Activated T-cell treated with anti-CD3 and anti-CD28 coated beads, Interleukin-2, amount 50 U/mL, for 48 hours (primary cell): ENCODE measurements around the gene EFCAB8.
"Not testable (repeated sequence)": the region's sequence is repeated elsewhere in the genome, so short reads cannot be mapped to it uniquely, and the experiment has no call there.

Experiments
- DNase-seq, 2 experiments: peaks; one replicate each; pipeline ENCODE4 v3.0.0-alpha.2; 2020

EFCAB8 gene

DNA sequence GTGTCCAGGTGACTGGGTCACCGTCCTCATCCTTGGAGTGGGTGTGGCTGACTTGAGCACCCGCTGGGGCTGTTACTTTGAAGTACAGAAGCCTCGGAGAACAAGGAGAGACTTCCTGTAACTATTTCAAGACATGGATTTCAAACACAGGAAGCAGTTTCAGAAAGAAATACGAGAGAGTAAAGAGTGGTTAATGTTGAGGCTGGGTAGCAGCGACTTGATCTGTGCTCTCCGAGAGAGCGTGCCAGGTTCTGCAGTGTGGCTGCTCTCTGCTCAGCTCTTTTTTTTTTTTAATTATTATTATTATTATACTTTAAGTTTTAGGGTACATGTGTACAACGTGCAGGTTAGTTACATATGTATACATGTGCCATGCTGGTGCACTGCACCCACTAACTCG is 17.5 kb upstream of the EFCAB8 start:
- DNase-seq: no peak

DNA sequence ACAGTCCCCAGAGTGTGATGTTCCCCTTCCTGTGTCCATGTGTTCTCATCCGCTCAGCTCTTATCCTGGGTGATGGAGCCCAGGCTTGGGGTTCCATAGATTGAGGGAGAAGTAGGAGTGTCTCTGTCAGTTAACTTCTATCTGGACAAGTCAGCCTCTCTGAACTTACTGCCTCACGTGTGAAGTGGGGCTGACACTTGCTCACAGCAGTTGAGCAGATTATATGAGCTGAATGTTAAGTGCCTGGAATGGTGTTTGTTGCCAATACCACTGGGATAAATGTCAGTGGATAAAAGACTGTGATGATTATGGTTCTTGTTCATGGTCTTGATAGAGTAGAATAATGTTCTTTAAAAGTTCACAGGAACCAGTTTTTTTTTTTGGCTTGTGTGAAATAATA is 17.1 kb upstream of the EFCAB8 start:
- no peak for DNase-seq

DNA sequence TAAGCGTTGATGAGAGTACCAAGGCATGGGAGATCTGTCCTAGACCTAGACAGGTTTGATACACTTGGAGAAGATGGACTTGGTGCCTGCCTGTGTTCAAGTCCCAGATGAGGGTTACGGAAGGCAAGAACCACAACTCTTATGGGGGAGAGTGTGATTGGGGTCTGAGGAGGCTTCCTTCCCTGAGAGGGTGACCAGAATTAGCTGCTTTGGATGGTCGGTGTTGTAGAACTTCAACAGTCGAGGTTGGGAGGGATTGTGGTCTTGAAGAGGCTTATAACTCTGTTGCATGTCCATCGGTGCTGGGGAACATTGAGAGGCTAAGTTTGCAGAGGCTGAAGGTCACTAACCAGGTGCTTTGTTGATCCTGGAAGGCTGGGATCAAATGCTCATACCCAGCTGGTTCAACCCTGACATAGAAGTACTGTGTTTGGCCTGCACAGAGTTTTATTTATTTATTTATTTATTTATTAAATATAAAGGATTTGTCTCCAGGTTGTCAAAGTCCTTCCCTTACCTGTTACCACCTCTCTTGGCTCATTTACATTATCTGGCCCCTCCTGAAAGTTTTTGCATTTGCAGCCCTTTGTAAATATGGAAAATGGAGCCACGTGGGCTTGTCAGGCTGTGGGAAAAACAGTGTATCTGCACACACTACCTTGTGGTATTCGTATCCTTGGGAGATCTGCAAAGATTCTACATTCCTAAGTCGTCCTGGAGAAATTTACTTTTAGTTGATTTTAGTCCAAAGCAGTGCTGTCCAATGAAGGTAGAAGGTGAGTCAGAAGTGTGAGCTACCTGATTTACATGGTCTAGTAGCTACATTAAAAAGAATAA is 15.8 kb upstream of the EFCAB8 start:
- DNase-seq: no peak

DNA sequence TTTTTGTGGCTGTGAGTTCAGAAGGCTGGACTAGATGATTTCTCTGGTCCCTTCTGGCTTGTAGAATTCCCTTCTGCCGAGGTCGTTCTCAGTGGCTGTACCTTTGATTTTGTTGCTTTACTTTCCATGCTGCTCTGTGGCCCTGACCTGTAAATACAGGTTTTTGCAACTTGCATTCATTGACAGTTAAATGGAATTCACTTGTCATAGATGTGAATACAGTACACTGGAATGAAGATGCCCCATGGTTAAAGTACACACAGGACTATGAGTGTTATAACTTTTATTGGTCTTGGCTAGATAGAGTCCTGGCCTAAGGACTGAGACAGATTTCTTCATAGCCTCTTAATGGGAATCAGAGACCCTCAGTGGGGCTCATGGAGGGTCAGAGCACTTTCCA is 12.9 kb upstream of the EFCAB8 start:
- no peak for DNase-seq

DNA sequence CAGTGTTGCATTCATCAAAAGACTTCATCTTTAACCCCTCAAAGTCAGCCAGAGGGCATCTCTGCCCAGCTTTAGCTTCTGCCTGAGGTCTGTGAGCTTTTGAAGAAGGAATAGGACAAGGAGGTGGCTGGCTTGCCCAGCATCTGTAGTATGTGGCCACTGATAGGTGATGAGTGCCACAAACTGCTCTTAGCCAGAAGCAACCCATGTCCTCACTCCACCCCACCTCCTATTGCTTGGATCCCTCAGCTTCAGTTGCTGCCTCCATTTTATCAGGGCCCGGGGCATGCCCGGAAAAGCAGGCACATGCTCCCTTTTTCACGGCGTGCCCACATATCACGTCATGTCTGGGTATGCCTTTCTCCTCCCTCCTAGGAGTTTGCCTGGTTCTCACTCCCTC is 11.9 kb upstream of the EFCAB8 start:
- DNase-seq: no peak

DNA sequence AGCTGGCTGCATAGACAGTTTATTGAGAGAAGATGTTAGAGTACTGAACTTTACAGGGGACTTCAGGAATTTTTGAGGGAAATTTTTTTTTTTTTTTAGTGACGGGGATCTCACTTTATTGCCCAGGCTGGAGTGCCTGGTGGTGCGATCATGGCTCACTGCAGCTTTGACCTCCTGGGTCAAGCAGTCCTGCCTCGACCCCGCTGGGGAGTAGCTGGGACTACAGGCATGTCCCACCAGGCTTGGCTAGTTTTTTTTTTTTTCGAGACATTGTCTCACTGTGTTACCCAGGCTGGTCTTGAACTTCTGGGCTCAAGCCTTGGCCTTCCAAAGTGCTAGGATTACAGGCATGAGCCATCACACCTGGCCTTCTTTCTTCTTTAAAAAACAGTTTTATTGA is 10.8 kb upstream of the EFCAB8 start:
- no peak for DNase-seq

DNA sequence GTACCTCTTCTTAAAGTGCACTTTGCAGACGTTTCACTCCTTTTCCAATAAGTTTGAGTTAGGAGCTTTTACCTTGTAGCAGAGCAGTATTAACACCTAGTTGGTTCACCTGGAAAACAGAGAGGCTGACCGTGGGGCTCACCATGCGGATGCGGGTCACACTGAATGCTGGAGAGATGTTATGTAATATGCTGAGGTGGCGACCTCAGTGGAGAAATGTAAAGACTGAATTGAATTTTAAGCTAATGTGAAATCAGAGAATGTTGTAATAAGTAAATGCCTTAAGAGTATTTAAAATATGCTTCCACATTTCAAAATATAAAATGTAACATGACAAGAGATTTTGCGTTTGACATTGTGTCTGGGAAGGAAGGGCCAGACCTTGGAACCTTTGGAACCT is 9.9 kb upstream of the EFCAB8 start:
- no peak for DNase-seq

DNA sequence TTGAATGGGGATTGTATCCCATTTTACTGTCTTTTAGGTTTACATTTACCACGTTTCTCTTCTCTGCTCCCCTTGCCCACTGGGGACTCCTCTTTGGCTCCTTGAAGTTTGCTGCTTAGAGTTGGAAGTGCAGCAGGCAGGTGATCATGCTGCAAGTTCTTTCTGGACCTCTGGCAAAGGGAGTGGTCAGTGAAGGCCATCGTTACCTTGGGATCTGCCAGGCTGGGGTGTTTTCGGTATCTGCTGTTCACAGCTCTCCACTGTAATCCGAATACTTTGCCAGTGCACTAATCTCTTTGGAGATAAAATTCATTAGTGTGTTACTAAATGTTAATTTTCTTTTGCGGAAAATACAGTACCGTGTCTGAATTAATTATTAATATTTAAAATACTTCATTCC is 9.1 kb upstream of the EFCAB8 start:
- no peak for DNase-seq

DNA sequence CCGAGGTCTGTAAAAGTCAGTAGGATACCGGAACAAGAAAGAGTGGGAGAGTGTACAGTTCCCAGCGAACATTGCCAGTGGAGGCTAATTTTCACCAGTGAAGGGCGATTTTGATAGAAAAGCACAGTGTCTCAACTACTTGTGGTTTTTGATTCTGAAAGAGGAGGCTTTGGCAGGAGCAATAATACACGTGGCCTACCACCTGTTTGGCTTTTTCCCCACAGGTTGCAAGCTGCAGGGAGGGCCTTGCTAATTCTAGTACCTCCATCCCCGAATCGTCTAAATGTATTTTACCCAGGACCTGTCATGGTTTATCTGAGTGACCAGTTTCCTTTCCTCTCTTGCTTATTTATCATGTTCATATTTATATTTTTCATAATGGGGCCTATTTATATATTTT is 3.3 kb upstream of the EFCAB8 start:
- no peak for DNase-seq

DNA sequence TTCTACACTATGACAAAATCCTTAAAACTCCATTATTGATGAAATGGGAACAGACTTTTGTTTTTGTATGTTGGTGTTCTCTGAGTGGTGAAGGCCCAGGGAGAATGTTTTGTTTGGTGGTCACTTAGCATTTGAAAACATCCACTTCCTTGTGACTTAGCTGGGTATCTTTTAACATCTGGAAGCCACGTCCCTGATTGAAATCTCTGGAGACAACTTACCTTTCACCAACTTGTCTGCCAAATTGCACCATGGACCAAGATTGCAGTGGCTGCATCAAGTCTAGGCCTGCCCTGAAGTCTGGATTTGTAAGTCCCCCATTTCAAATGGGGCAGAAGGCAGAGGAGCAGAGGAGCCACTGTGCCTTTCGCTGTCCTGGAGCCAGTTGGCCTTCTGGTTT is 534 bp upstream of the EFCAB8 start:
- no peak for DNase-seq

DNA sequence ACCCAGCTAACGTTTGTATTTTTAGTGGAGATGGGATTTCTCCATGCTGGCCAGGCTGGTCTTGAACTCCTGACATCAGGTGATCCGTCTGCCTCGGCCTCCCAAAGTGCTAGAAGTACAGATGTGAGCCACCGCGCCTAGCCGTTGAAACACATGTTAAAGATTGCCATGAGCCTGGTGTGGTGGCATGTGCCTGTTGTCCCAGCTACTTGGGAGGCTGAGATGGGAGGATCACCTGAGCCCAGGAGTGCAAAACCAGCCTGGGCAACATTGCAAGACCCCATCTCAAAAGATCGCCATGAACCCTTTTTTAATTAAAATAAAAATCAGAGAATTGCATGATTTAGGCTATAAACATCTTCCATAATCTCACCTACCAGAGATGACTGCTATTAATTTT is 2.7 kb downstream of the EFCAB8 start:
- DNase-seq: no peak

DNA sequence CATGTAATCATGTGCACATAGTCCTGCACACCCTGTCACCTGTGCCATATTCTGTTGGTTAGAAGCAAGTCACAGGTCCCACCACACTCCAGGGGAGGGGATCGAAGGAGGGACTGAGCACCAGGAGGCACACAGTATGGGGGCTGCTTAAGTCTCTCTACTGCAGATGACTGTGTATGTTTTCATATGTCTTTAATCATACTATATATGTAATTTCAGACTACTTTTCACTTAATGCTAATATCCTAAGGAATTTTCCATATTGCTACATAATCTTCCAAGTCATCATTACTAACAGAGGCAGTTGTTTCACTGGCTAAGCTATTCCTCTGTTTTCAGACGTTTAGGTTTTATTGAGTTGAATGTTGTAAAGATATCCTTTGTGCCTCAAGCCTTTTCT is 10.8 kb downstream of the EFCAB8 start:
- DNase-seq: no peak

DNA sequence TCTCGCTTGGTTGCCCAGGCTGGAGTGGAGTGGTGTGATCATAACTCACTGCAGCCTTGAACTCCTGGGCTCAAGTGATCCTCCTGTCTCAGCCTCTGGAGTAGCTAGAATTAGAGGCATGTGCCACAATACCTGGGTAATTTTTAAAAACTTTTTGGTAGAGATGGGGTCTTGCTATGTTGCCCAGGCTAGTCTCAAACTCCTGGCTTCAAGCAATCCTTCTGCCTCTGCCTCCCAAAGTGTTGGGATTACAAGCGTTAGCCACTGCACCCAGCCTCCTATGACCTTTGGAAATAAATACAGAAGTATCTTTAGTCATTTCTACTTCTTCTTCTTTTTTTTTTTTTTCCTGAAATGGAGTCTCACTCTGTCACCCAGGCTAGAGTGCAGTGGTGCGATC is 11.8 kb downstream of the EFCAB8 start:
- DNase-seq: not testable (repeated sequence)

DNA sequence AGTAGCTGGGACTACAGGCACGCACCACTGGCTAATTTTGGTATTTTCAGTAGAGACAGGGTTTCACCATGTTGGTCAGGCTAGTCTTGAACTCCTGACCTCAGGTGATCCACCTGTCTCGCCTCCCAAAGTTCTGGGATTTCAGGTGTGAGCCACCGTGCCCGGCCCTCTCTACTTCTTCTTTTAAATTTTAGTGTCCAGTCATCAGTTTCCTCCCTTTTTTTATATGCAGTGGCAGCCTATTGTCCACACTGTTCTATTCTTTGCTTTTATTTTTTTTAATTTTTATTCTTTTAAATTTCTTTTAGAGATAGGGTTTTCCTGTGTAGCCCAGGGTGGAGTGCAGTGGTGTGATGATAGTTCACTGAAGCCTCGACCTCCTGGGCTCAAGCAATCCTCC is 12.3 kb downstream of the EFCAB8 start:
- DNase-seq: no peak

DNA sequence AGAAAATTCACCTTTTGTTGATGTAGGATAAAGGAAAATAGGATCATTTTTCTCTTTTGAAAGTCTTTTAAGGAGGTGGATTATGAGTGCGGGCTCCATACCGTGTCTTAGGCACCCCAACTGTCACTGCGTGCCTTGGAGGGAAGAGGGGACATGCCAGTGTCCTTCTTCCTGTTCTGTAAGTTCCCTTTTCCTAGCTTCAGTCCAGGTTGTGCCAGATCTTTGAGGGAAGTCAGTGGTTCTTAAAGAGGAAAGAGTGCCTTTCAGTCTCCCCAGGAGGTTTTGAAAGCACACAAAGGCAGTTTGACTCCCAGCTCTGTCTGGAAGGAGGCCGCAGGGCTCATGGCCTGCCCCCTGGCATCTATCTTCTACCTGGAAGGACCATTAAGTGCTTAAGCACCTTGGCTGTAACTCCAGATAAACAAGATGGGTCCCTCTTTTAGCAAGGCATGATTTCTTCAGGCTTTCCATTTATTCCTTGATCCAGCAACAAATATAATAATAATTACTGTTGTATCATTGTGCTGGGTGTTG is 13.0 kb downstream of the EFCAB8 start:
- no peak for DNase-seq

DNA sequence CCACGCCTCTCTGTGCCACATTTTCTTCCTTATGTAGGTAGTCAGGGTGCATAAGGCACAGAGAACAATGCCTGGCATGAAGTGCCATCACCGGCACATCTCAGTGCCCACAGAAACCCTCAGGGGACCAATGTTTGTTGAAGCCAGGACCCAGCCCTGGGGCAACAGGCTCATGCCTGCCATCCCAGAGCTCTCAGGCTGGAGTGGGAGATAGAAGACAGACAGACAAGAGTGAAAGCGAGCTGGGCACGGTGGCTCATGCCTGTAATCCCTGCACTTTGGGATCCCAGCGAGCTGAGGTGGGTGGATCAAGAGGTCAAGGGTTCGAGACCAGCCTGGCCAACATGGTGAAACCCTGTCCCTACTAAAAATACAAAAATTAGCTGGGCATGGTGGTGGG is 13.5 kb downstream of the EFCAB8 start:
- DNase-seq: no peak

DNA sequence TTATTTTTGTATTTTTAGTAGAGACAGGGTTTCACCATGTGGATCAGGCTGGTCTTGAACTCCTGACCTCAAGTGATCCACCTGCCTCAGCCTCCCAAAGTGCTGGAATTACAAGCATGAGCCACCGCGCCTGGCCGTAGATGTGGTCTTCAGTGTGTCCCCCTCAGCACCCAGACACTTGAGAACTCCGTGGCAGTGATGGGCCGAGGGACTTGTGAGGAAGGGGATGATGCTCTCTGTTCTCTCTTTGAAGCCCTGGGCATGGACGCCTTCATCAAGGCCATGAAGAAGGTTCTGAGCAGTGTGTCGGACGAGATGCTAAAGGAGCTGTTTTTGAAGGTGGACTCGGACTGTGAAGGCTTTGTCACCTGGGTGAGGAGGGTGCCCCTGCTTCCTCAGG is 16.9 kb downstream of the EFCAB8 start:
- no peak for DNase-seq

DNA sequence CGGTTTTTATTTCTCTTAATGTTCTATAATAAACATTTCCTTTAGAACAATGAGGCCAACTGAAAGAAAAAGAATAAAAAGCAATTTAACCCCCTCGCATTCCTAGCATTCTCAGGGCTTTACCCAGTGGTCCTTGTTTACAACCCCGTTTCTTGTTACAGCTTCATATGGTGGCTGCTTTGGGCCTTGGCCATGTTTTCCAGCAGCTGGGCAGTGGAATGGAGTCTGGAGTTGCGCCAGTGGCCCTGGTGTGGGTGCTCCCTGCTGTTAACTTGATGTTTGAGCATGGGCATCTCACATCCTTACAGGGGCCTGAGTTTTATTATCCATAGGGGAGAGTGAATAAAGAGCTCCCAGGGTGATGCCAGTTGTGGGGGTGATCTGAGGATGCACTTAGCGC is 18.8 kb downstream of the EFCAB8 start:
- no peak for DNase-seq

DNA sequence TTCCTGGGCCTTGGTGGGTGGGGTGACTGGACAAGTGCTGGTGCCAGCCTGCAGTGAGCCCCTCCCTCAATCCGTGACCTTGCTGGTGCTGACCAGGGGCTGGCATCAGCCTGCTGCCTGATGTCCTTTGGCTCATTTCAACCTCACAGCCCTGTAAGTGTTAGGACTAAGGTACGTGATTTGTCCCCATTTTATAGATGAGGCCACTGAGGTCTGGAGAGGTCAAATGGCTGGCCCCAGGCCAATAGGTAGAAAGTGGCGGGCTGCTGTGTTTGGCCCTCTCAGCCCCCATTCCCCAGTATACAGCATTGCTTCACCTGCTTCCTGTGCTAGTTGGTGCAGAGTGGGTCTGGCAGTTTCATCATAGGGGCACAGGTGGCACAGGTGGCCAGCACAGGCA is 20.1 kb downstream of the EFCAB8 start:
- DNase-seq: no peak

DNA sequence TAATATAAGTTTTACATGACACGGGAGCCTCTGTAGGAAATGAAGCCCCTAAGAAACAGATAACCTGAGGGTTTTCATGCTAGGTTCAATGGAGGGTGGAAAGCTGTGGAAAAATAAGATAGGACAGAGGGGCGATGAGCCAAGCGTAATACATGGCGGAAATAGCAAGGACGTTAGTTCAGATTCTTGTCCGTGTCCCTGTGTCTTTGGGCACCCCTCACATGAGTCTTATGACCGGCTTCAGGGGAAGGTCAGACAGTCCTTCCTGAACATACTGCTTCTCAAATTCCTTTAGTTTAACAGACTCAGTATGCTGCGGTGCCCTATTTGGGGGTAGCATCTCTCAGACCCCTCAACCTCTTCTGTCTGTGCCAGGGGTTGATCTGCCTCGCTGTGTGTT is 20.8 kb downstream of the EFCAB8 start:
- no peak for DNase-seq

DNA sequence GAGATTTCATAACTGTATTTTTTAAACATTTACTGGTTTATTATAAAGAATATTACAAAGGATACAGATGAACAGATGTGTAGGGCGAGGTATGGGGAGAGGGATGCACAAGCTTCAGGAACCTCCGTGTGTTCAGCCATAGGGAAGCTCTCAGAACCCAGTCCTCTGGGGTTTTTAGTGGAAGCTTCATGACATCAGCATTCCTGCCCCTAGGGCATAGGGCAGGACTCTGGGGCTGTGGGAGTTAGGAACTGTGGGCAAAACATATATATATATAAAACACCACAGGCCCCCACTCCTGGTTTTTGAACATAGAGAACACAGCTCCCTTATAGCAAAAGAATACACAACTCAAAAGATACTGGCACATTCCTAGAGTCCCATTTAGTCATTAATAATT is 21.9 kb downstream of the EFCAB8 start:
- no peak for DNase-seq

DNA sequence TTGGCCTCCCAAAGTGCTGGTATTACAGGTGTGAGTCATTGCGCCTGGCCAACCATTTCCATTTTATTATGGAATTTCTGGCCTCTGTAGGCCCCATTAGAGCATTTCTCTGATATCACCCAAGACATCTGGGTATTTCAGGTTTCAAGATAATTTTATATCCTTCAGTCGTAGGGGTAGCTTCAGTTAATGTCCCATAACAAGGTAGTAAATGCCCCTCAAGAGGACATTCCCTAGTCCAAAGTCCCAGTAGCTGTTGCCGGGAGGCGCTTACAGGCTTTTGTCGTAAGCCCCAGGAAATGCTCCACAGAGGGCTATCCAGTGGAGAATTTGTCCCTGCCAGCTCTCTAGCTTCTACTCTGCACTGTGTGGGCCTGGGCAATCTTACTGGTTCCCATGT is 24.4 kb downstream of the EFCAB8 start:
- no peak for DNase-seq

DNA sequence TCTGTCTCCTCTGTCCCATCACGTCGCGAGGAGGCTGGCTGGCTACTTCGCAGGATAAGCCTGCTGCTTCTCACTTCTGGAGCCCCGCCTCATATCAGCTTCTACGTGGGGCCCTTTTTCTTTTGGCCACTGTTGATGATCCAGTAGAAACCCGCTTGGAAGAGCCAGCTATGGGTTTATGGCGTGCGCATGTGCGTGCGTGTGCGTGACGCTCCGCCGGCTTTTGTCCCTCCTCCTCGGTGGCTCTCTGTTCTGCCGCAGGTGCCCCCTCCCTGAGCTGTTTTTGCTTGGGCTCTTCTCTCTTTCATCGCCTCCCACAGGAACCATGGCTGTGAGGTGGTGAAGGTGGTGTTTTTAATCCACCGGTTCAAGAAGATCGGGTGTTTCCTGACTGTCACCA is 26.5 kb downstream of the EFCAB8 start:
- DNase-seq: no peak

DNA sequence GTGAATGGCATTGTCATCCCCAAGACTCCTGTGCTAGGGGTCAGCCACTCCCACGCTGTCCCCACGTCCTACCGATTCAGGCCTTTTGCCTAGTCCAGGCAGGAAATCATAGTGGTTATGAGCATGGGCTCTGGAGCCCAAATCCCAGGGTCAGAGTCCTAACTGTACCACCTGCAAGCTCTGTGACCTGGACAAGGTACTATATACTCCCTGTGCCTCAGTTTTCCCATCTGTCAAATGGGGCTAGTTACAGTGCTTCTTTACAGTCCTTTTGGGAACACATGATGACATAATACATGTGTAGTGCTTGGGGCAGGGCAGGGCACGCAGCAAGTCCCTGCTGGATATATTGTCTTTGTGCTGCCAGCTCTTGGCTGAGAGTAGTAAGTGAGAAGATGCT is 27.2 kb downstream of the EFCAB8 start:
- DNase-seq: no peak

DNA sequence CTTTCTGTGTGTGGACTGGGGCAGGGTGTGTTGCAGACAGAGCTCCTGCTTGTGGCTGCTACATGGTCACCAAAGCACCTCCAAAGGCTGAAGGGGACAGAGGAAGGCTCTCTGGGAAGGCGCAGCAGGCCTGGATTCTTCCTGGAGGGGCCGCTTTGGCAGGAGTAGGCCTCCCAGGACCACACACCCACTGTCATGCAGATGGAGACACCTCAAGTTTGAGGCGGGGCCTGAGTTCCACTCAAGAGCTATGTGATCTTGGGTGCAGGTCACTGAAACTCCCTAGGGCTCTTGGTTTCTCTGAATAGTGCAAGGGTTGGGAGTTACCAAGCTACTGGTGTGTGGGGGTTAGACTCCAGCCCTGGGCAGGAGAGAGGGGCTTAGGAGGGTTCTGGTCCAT is 27.9 kb downstream of the EFCAB8 start:
- DNase-seq: no peak
